Nephron (organoid): ENCODE data around the gene SLC35E2B.
"Not testable (repeated sequence)": the region's sequence is repeated elsewhere in the genome, so short reads cannot be mapped to it uniquely, and the experiment has no call there.

Experiments
- H3K27ac Mint-ChIP-seq, 3 experiments: 2 replicates each; pipeline ENCODE4 v1.8.0; 2020; ENCODE audit warnings: mixed read lengths in 3 of 3, mild to moderate bottlenecking in 2 of 3, moderate library complexity in 1 of 3
- H3K27me3 Mint-ChIP-seq: 2 replicates; pipeline ENCODE4 v1.8.0; 2021; ENCODE audit warnings: low read depth, mild to moderate bottlenecking, moderate library complexity, mixed read lengths
- H3K36me3 Mint-ChIP-seq: 2 replicates; pipeline ENCODE4 v1.8.0; 2020; ENCODE audit warnings: low read depth, mixed read lengths
- H3K4me1 Mint-ChIP-seq: 2 replicates; pipeline ENCODE4 v1.8.0; 2020; ENCODE audit warnings: mixed read lengths
- H3K4me3 Mint-ChIP-seq, 3 experiments: 2 replicates each; pipeline ENCODE4 v1.8.0; 2020; ENCODE audit warnings: mild to moderate bottlenecking in 3 of 3, mixed read lengths in 3 of 3, moderate library complexity in 2 of 3
- H3K9me3 Mint-ChIP-seq: 2 replicates; pipeline ENCODE4 v1.8.0; 2020; ENCODE audit warnings: mixed read lengths
- CTCF ChIP-seq, 3 experiments: fragments of 200-600 bp; sonication (generic); IDR thresholded peaks; one replicate each; pipeline ENCODE4 v1.5.0; 2021; ENCODE audit warnings: antibody characterized with exemption in 3 of 3; ENCODE audit not compliant: unreplicated experiment in 3 of 3

SLC35E2B gene

GRCh38 chr1:1640081-1640480 lies 52.5 kb downstream of the SLC35E2B start:
- not testable (repeated sequence) for H3K27me3 Mint-ChIP-seq, H3K27ac Mint-ChIP-seq, H3K9me3 Mint-ChIP-seq, H3K36me3 Mint-ChIP-seq, H3K4me1 Mint-ChIP-seq, H3K4me3 Mint-ChIP-seq

GRCh38 chr1:1639368-1639767 lies 53.2 kb downstream of the SLC35E2B start:
- H3K9me3 Mint-ChIP-seq, H3K4me1 Mint-ChIP-seq, H3K36me3 Mint-ChIP-seq, H3K27me3 Mint-ChIP-seq, H3K4me3 Mint-ChIP-seq, H3K27ac Mint-ChIP-seq: not testable (repeated sequence)

- not testable (repeated sequence) for H3K36me3 Mint-ChIP-seq, H3K27me3 Mint-ChIP-seq, H3K4me1 Mint-ChIP-seq, H3K9me3 Mint-ChIP-seq, H3K4me3 Mint-ChIP-seq, H3K27ac Mint-ChIP-seq
Observed at GRCh38 chr1:1638528-1638927, 54.1 kb downstream of the SLC35E2B start.

- H3K36me3 Mint-ChIP-seq, H3K9me3 Mint-ChIP-seq, H3K27ac Mint-ChIP-seq, H3K27me3 Mint-ChIP-seq, H3K4me3 Mint-ChIP-seq, H3K4me1 Mint-ChIP-seq: not testable (repeated sequence)
Observed at GRCh38 chr1:1637479-1637875, 55.1 kb downstream of the SLC35E2B start.

GRCh38 chr1:1636621-1637478 lies 55.7 kb downstream of the SLC35E2B start:
- H3K27me3 Mint-ChIP-seq, H3K9me3 Mint-ChIP-seq, H3K27ac Mint-ChIP-seq, H3K4me1 Mint-ChIP-seq, H3K4me3 Mint-ChIP-seq, H3K36me3 Mint-ChIP-seq: not testable (repeated sequence)

GRCh38 chr1:1634613-1635012 lies 58.0 kb downstream of the SLC35E2B start:
- H3K4me3 Mint-ChIP-seq, H3K27me3 Mint-ChIP-seq, H3K9me3 Mint-ChIP-seq, H3K4me1 Mint-ChIP-seq, H3K27ac Mint-ChIP-seq, H3K36me3 Mint-ChIP-seq: not testable (repeated sequence)

- H3K4me1 Mint-ChIP-seq, H3K36me3 Mint-ChIP-seq, H3K9me3 Mint-ChIP-seq, H3K27ac Mint-ChIP-seq, H3K4me3 Mint-ChIP-seq, H3K27me3 Mint-ChIP-seq: not testable (repeated sequence)
Observed at GRCh38 chr1:1633409-1633808, 59.2 kb downstream of the SLC35E2B start.

GRCh38 chr1:1631782-1632420 lies 60.7 kb downstream of the SLC35E2B start, which contains the start of gene MMP23B:
Gene MMP23B, plus strand, starts transcription at chr1:1632173. Its CDS starts 46 bp downstream, at chr1:1632219.
- Mint-ChIP-seq H3K4me3 (peak within 1 kb of the TSS; percentile 75 to 78 (median 78)), H3K27ac (no peak within 1 kb of the TSS), H3K4me1 (no peaks in the 10 kb centered on the region), H3K36me3 (no peaks in the 10 kb centered on the region), H3K9me3 (no peaks in the 10 kb centered on the region), H3K27me3 (no peaks in the 10 kb centered on the region)
- TF ChIP-seq CTCF (IDR thresholded peaks at IDR 0.05; ENCODE audit: unreplicated experiment in 3 of 3): no peak

GRCh38 chr1:1630965-1631781 lies 61.4 kb downstream of the SLC35E2B start:
- Mint-ChIP-seq H3K27me3 (no peaks in the 10 kb centered on the region), H3K9me3 (no peaks in the 10 kb centered on the region), H3K4me3 (peak overlapping the region; percentile 75 to 78 (median 78)), H3K36me3 (no peaks in the 10 kb centered on the region), H3K27ac (no peak overlapping the region), H3K4me1 (no peaks in the 10 kb centered on the region)
- TF ChIP-seq CTCF (IDR thresholded peaks at IDR 0.05; ENCODE audit: unreplicated experiment in 3 of 3): no peak
